Activated gamma-delta T cell treated with anti-CD3 and anti-CD28 coated beads, Interleukin-2, amount 50 U/mL, for 16 hours (primary cell): ENCODE data around the gene SLC19A1.

Source experiments
- DNase-seq: peaks from one replicate; pipeline ENCODE4 v3.0.0-alpha.2; 2020; ENCODE audit warnings: low read depth

SLC19A1 gene

GRCh38 chr21:45558044-45558721 lies 15.9 kb upstream of the SLC19A1 start:
- DNase-seq: no peak

DNA sequence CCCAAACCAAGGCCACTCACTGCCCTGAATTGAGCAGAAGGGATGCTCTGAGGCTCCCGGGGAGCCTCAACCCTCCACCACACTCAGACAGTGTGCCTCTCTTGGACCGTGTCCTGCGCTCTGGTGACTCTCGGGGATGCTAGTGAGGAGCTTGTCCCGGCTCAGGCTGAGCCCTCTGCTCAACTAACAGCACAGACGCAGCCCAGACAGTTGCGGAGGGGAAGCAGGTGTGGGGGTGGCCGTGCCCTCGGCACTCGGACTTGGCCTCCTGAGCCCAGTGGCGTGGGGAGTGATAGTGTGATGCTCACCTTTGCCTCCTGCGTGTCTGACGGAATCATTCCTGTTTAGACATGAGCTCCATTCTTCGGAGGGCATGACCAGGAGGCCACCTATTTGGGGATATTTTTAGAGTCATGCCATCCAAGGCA lies 15.4 kb upstream of the SLC19A1 start:
- no peak for DNase-seq

DNA sequence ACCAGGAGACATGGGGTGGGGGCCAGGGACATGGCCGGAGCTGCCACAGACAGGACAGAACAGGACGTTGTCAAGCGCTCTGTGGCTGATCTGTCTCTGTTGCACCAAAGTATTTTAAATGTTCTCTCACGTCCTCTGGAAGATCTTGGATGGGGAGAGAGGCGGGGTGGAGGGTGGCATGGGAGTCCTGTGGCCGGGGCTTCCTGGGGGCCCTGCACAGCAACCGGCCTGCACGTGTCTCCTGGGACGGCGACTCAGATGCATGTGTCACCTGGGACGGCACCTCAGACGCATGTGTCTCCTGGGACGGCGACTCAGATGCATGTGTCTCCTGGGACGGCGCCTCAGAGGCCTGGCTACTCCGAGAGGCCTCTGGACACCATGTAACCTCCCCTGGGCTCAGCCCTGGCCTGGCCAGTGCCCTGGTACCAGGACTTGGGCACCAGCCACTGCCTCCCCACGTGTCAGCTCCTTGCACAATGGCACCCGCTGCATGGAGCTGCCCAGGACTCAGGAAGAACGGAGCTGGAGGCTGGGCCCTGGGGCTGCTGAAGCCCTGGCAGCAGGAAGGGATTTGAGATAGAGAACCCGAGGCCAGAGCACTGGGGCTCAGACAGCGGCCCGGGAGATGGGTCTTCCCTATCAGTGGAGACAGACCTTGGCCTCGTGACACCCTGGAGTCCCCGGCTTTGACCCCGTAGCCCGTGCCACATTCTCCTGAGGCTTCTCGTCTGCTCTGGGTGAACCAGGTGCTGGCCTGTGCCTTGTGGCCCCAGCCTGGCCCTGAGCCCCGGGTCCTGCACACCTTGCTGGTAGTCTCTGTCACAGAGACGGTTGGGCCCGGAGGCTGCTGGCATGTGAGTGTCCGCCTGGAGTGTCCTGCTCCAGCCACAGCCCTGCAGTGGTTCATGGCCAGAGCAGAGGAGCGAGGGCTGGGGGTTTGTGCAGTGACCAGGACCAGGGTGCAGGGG lies 14.7 kb upstream of the SLC19A1 start:
- DNase-seq: no peak

DNA sequence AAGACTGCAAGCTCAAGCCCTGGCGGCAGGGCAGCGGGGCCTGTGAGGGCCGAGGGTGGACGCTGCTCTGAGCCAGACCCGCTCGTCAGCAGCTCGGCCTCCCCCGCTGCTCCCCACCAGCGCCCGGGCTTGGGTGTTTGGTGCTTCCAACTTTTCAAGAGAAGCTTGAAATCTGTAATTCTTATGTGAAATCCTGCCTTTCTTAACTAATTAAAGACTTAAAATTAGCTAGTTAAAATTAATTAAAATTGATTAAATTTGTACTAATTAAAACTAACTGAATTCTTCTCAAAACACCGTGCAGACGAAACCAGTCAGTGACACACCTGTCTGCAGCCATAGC lies 14.0 kb upstream of the SLC19A1 start:
- no peak for DNase-seq

GRCh38 chr21:45555557-45556301 lies 13.5 kb upstream of the SLC19A1 start:
- DNase-seq: peak; percentile 37

- DNase-seq: no peak
These were observed 13.0 kb upstream of the SLC19A1 start for GRCh38 chr21:45555251-45555556.

- DNase-seq: peak; percentile 86
These were observed 12.4 kb upstream of the SLC19A1 start for GRCh38 chr21:45554477-45555175.

- DNase-seq: no peak
These were observed 10.6 kb upstream of the SLC19A1 start for GRCh38 chr21:45552696-45553391.

GRCh38 chr21:45551783-45552695 lies 9.8 kb upstream of the SLC19A1 start:
- DNase-seq: no peak

DNA sequence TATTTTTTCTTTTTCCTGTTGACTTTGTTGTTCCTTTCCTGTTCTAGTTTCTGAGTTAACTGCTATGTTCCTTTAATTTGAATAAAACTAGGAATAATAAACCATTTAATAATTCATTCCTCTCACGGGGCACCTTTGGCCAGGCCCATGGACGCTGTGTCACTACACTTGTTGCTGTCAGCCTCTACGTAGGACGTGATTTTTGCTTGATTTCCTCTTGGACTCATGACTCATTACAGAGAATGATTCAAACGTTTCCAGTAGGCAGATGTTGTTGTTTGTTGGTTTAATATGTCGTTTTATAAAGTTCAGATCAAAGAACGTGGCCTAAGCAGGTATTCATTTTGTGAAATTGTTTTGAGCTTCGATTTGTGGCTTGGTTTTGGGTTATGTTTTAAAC lies 9.1 kb upstream of the SLC19A1 start:
- no peak for DNase-seq

DNA sequence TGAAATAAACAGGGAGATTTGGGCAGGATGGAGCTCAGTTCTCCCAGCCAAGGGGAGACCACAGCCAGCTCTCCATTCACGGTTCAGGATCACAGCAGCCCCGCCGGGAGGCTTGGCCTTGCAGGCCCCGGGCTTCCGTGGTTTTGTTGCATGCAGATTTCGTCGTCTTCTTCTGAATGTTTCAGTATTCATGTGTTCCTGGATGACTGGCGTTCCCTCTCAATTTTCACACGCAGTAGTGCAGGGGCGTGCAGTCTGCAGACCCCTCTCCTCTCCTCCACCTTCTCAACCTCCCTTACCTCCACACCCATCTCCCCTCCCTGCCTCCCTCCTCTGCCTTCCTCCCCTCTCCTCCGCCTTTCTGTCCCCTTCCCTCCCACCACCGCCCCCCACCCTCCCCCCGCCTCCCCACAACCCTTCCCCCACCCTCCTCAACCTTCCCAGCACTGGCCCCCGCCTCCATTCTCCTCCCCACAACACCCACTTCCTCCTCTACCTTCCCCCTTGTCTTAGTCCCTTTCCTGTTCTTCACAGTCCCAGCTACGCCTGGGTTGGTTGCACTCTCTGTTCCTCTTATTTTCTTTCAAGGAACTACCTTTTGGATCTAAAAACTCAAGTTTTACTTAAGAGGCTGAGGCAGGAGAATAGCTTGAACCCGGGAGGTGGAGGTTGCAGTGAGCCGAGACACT lies 8.4 kb upstream of the SLC19A1 start:
- no peak for DNase-seq

GRCh38 chr21:45549626-45550463 lies 7.6 kb upstream of the SLC19A1 start:
- no peak for DNase-seq

DNA sequence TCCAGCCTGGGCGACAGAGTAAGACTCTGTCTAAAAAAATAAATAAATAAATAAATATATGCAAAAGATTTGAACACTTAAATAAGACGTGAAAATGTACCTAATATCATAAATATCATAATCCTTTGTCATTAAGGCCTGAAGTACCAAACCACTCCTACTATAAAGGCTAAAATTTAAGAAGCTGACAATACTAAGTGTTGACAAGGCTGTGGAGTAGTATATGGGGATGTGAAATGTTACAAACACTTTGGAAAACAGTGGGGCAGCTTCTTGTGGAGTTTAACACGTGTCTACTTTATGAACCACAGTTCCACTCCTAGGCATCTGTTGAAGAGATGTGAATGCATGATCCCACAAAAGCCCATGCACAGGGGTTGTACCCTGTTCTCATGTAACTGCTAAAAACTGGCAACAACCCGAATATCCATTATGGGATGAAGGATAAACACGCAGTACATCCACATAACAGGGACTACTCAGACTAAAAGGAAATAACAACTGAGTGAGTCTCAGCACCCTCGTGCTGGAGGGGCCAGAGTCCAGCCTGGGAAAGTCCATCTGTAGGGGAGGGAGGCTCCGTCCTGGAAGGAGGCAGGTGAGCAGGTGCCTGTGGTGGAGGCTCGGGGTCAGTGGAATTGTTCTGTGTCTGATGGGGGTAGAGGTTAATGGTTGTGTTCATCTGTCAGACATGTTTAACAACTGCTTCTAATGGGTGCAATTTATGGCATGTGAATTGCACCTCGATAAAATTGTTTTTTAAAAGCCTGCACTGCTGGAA lies 6.7 kb upstream of the SLC19A1 start:
- DNase-seq: no peak

GRCh38 chr21:45547545-45547900 lies 5.3 kb upstream of the SLC19A1 start:
- no peak for DNase-seq

GRCh38 chr21:45546636-45547544 lies 4.7 kb upstream of the SLC19A1 start:
- DNase-seq: no peak

DNA sequence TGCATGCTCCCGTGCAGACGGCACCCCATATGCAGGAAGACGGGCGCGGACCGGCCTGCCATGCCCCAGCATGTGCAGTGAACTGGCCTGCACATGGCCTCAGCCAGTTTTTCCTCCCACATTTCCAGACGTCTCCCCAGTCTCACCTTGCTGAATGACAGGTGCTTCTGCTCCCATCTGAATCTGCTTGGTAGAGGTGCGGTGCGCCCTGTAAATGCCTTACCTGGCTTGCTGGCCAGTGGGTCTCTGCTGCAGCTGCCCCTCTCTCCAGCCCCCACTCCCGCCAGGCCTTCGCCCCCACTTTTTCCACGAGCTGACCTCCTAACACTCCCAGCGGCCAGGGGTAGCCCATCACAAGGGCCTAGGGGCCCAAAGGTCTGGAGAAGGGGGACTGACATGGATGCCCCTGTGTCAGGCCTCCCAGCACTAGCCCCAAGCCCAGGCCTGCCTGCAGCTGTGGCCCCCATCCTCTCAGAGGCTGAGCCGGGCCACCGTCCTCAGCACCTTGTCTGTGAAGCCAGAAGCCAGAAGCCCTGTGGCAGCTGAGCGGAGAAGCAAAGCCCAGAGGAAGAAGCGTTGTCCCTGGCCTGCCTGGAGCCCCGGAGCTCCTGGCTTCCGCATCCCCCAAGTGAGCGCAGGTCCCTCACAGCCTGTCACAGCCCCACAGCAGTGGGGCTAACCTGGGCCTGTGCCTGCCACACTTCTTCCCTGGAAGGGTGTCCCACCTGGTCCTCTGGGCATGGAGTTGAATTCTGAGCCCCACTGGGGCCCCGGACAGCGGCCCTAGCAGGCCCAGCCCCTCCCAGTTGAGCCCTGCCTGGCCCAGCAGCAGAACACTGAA lies 3.7 kb upstream of the SLC19A1 start:
- DNase-seq: no peak
